Measurements from ENCODE around the gene CDK19.

The CDK19 gene

GRCh38 chr6:110703010-110703905 is 112.0 kb downstream of the CDK19 start:
- DNase-seq (ENCODE audit: low spot score): no peak

DNA sequence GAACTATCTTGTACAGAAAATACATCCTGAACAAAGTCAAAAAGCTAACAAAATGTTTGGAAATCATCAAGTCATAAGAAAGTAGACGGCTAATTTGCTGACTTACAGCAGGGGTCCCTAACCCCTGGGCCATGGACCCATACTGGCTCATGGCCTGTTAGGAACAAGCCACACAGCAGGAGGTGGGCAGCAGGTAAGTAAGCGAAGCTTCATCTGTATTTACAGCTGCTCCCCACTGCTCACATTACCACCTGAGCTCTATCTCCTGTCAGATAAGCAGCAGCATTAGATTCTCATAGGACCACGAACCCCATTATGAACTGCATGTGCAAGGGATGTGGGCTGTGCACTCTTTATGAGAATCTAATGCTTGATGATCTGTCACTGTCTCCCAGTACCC is 115.5 kb downstream of the CDK19 start:
- DNase-seq (ENCODE audit: low spot score): no peak

GRCh38 chr6:110693994-110694393 is 121.3 kb downstream of the CDK19 start:
- no peak for DNase-seq (ENCODE audit: low spot score)

DNA sequence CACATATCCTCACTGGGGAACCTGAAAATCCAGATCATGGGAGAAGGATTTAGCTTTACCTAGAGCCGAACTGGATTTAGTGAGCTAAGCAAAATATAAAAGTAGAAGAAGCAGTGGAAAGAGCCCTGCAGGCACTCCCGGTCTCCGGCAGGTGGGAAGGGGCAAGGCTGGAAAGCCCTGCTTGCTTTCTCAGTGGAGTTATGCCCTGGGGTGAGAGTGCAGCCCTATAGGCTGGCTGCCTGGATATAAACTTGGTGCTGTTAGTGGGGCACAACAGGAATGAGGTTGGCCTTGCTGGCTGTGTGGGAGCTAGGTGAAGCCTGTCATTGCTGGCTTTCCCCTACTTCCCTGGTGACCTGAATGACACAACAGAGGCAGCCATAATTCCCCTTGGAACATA is 122.0 kb downstream of the CDK19 start:
- no peak for DNase-seq (ENCODE audit: low spot score)

DNA sequence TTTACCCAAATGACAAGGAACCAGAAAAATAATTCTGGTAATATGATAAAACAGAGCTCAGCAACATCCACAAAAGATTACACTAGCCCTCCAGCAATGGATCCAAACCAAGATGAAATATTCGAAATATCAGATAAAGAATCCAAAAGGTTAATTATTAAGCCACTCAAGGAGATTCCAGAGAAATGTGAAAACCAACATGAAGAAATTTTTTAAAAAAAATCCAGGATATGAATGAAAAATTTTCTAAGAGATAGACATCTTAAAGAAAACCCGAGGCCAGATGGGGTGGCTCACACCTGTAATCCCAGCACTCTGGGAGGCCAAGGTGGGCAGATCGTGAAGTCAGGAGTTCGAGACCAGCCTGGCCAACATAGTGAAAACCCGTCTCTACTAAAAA is 124.4 kb downstream of the CDK19 start:
- no peak for DNase-seq (ENCODE audit: low spot score)

DNA sequence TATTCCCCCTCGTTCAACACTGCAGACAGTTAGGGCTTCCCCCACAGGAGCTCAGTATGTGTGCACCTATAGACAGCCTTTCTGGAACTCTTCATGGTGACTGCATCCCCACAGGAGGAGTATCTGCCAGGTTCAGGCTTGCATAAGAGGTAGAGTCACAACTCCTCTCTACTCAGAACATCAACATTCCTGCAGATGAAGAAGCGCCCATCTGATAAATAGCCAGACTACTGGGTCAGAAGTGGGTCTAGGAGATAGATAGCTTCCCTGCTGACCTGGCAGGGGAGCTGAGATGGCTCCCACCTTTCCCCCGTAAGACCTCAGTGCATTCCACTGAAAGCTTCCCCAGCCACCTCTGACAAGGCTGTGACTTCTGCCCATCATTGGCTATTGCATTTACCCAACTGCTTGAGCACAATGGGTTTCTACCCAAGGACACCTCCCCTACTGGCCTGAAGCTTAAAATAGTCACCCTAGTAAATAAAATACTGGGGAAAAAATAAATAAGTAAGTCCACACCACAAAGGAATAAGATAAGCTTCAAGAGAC is 125.1 kb downstream of the CDK19 start:
- DNase-seq (ENCODE audit: low spot score): no peak

DNA sequence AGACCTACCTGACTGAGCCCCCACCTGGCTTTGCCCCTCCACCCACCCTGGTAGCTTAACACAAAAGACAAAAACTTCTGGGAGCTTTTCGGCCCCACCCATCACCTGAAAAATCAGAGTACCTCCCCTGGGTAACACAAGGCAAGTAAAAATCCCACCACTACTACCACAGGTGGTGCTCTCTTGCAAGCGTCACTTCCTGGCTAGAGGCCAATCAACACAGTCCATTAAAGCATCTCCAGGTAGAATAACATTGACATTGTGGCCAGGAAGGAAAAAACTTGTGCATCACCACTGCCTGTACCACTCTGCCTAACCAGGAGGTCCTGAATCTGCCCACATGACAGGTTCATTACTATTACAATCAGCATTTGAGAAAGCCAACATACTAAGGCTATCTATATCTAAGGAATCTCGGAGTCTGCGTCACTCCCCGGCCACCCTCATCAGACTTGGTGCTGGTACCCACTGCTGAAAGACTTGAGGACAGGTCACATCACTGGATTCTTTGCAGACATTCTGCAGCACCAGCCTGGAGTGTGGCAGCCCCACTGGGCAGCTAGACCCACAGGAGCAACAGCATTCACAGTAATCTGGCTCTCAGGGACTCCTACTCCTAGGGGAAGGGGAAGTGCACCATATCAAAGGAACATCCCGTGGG is 125.9 kb downstream of the CDK19 start:
- DNase-seq (ENCODE audit: low spot score): no peak

GRCh38 chr6:110688661-110689268 is 126.5 kb downstream of the CDK19 start:
- no peak for DNase-seq (ENCODE audit: low spot score)

DNA sequence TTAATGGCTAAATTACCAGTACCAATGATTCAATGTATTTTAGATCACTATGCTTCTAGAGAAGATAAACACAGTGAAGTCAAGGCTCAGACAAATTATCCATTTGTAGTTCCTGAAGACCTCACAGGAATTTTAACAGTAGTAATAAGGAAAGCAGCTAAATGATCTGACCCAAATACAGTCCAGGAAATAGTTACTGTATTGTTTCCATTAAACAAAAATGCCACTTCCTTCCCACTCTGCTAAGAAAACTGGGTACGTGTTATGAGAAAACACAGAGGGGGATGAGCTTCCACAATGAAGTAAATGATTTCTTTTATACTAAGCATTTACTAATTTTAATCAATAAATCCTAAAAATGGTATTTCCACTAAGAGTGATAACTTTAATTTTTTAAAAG is 127.9 kb downstream of the CDK19 start:
- DNase-seq (ENCODE audit: low spot score): no peak

DNA sequence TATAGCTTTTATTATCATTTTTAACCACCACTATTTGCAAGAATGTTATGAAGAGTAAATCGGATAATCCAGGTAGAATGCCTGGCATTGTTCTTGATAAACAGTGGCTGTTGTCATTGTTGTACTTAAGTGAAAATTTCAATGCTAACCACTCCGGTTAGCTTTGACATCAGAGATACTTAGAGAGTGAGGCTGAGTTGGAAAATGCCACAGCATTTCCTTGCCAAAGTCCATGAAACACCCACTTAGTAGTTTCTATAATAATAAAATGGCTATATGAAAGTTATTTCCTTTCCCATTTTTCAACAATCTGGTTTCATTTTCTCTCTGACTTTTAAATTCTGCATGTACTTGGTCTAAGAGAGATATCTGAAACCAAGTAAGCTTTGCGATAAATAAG is 132.0 kb downstream of the CDK19 start:
- no peak for DNase-seq (ENCODE audit: low spot score)

GRCh38 chr6:110682460-110682853 is 132.8 kb downstream of the CDK19 start:
- peak; percentile 91 for DNase-seq (ENCODE audit: low spot score)

- DNase-seq (ENCODE audit: low spot score): no peak
Measured at GRCh38 chr6:110681543-110682459, 133.5 kb downstream of the CDK19 start.

GRCh38 chr6:110676396-110676795 is 138.9 kb downstream of the CDK19 start:
- DNase-seq (ENCODE audit: low spot score): no peak

GRCh38 chr6:110674096-110674495 is 141.2 kb downstream of the CDK19 start:
- DNase-seq (ENCODE audit: low spot score): no peak

DNA sequence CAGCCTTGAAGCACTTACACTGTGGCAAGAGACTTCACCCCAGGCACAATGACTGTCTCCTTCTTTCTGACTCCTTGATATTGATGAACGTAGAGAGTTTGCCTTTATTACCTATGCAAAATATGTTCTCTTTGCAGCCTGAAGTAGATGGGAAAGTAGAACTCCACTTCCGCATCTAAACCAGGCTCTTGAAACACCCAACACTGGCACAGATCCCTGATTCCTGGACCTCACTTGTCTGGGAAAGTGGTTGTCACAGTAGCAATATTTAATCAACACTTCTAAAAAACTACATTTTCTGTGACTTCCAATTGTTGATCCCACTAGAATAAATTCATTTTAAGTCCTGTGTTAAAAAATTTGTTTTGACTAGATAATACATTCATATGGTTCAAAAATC is 143.1 kb downstream of the CDK19 start:
- no peak for DNase-seq (ENCODE audit: low spot score)

- DNase-seq (ENCODE audit: low spot score): no peak
Measured at GRCh38 chr6:110671447-110671846, 143.8 kb downstream of the CDK19 start.

DNA sequence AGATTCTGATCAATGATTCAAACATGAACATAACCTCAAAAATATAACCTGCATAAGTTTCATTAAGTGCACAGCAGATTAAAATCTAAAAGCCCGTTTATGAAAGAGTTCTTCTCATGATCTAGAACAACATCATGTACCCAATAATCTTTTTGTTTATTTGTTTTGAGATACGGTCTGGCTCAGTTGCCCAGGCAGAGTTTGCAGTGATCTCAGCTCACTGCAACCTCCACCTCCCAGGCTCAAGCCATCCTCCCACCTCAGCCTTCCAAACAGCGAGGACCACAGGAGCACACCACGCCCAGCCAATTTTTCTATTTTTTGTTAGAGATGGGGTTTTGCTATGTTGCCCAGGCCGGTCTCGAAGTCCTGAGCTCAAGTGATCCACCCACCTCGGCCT is 149.7 kb downstream of the CDK19 start:
- no peak for DNase-seq (ENCODE audit: low spot score)

- no peak for DNase-seq (ENCODE audit: low spot score)
Measured at GRCh38 chr6:110664933-110665332, 150.3 kb downstream of the CDK19 start.

GRCh38 chr6:110662490-110663211 is 152.6 kb downstream of the CDK19 start:
- DNase-seq (ENCODE audit: low spot score): no peak

DNA sequence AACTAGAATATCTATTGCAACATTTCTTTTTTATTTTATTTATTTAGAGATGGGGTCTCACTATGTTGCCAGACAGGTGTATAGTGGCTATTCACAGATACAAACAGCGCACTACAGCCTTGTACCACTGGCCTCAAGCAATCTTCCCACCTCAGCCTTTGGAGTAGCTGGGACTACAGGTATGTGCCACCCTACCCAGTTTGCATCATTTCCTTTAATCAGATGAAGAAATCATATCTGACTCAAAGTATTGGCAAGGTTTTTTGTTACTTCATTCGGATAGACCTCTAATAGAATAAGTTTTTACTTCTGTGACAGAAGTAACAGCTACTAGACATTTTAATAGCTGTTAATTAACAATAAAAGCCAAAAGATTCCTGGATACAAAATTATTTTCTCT is 153.9 kb downstream of the CDK19 start:
- DNase-seq (ENCODE audit: low spot score): no peak

GRCh38 chr6:110660066-110660655 is 155.1 kb downstream of the CDK19 start:
- DNase-seq (ENCODE audit: low spot score): no peak

Data from RKO (cell line).